PC-3 (cell line): ENCODE measurements around the gene IFI44L. TPM values are rescaled to one million over a fixed set of nuclear protein-coding genes. Genes with fewer than 3 reads are reported as not detected.
A peak's percentile ranks its signal among the peaks of the same experiment; 100 is the strongest.

Experiments used
- ATAC-seq: fragments of 200-7000 bp; cut with Tn5 transposase; 2 replicates; pipeline ENCODE4 v1.9.1; 2020; ENCODE audit warnings: mild to moderate bottlenecking, moderate library complexity
- BruUV-seq: library from RNA; stranded (reverse); fragments of 400-500 nt; replicated peaks from 2 replicates; lab custom pipeline; 2021; lab: Mats Ljungman, UMichigan
- CTCF ChIA-PET: fragments of 300-600 bp; sonication (Branson Sonifier 250); formaldehyde crosslinking; loops from one replicate; lab custom pipeline; 2022; ENCODE audit warnings: antibody characterized with exemption; lab: Charles Lee
- POLR2A ChIA-PET: fragments of 300-600 bp; sonication (Branson Sonifier 250); formaldehyde crosslinking; loops from one replicate; lab custom pipeline; 2022; ENCODE audit warnings: antibody characterized with exemption; ENCODE audit not compliant: unreplicated experiment; lab: Charles Lee
- DNase-seq: peaks from one replicate; pipeline ENCODE4 v3.0.0-alpha.2; 2015
- H2AFZ ChIP-seq: fragments of 300-600 bp; sonication (generic); 2 replicates; pipeline ENCODE4 v1.6.0; 2016; ENCODE audit warnings: antibody characterized with exemption, low read length
- H3F3A ChIP-seq: fragments of 300-600 bp; sonication (generic); one replicate; pipeline ENCODE4 v1.6.0; 2017; ENCODE audit warnings: antibody characterized with exemption, low read length, control low read depth, mild to moderate bottlenecking; ENCODE audit not compliant: unreplicated experiment
- H3K27ac ChIP-seq: fragments of 300-600 bp; sonication (generic); 2 replicates; pipeline ENCODE4 v1.5.1; 2016; ENCODE audit warnings: mild to moderate bottlenecking, low read length
- H3K27me3 ChIP-seq: fragments of 300-600 bp; sonication (generic); 2 replicates; pipeline ENCODE4 v1.6.1; 2016; ENCODE audit warnings: low read length, mixed read lengths
- H3K36me3 ChIP-seq: fragments of 300-600 bp; sonication (generic); 2 replicates; pipeline ENCODE4 v1.6.1; 2016; ENCODE audit warnings: low read depth, mixed run types, low read length, mixed read lengths
- H3K4me1 ChIP-seq: fragments of 300-600 bp; sonication (generic); 2 replicates; pipeline ENCODE4 v1.5.1; 2016; ENCODE audit warnings: low read length; ENCODE audit not compliant: insufficient read depth
- H3K4me2 ChIP-seq: fragments of 300-600 bp; sonication (generic); 2 replicates; pipeline ENCODE4 v1.6.0; 2016; ENCODE audit warnings: low read length
- H3K4me3 ChIP-seq: fragments of 300-600 bp; sonication (generic); 2 replicates; pipeline ENCODE4 v1.5.1; 2016; ENCODE audit warnings: mild to moderate bottlenecking, low read length, mixed read lengths
- H3K79me2 ChIP-seq: fragments of 300-600 bp; sonication (generic); 2 replicates; pipeline ENCODE4 v1.6.1; 2017; ENCODE audit warnings: low read length, mixed read lengths
- H3K9ac ChIP-seq: fragments of 300-600 bp; sonication (generic); 2 replicates; pipeline ENCODE4 v1.6.0; 2016; ENCODE audit warnings: mild to moderate bottlenecking, low read length
- H3K9me2 ChIP-seq: fragments of 300-600 bp; sonication (generic); replicated peaks from 2 replicates; pipeline ENCODE4 v1.6.1; 2016; ENCODE audit warnings: mixed run types, low read length, mixed read lengths
- H3K9me3 ChIP-seq: fragments of 300-600 bp; sonication (generic); 2 replicates; pipeline ENCODE4 v1.6.1; 2016; ENCODE audit warnings: low read length, mixed read lengths
- H4K20me1 ChIP-seq: fragments of 300-600 bp; sonication (generic); 2 replicates; pipeline ENCODE4 v1.6.1; 2016; ENCODE audit warnings: low read length, mixed read lengths
- CTCF ChIP-seq: fragments of 300-600 bp; sonication (generic); conservative IDR thresholded peaks from 2 replicates; pipeline ENCODE4 v1.5.1; 2017; ENCODE audit warnings: antibody characterized with exemption, low read depth, mild to moderate bottlenecking, low read length
- EZH2 ChIP-seq: fragments of 300-600 bp; sonication (generic); IDR thresholded peaks from one replicate; pipeline ENCODE4 v1.6.1; 2017; ENCODE audit warnings: antibody characterized with exemption, mild to moderate bottlenecking, low read length; ENCODE audit not compliant: unreplicated experiment
- EZH2phosphoT487 ChIP-seq: fragments of 300-600 bp; sonication (generic); IDR thresholded peaks from 2 replicates; pipeline ENCODE4 v1.6.1; 2018; ENCODE audit warnings: mild to moderate bottlenecking, antibody characterized with exemption, low read length, borderline replicate concordance
- intact Hi-C: fragments of 100-400 bp; cut with micrococcal nuclease; formaldehyde crosslinking; loops from 2 replicates; pipeline ENCODE4 v1.9.0; 2023
- total RNA-seq: library from RNA; depleted of rRNA; stranded (reverse); fragments of >200 nt; gene quantifications from 2 replicates; pipeline ENCODE4 v1.2.3, GENCODE V29; 2014

Gene IFI44L
- total RNA-seq, 1 experiment from 2014 or later, result 5.5 TPM

- ChIA-PET POLR2A (no interaction called here), CTCF (interaction anchor here (0.6 kb wide), 1 partner anchor 9 kb away, joined by 3 read pairs; no protein-coding TSS in a partner anchor)
- Histone ChIP-seq H4K20me1 (no peaks in the 10 kb centered on the region), H2AFZ (peak overlapping the region; percentile 20; the same call in 1 of the 2 replicates), H3K27ac (no peak overlapping the region), H3K4me1 (no peaks in the 10 kb centered on the region), H3K4me3 (no peak overlapping the region), H3F3A (no peaks in the 10 kb centered on the region), H3K27me3 (no peaks in the 10 kb centered on the region), H3K36me3 (no peaks in the 10 kb centered on the region), H3K79me2 (no peaks in the 10 kb centered on the region), H3K4me2 (no peak overlapping the region), H3K9ac (no peak overlapping the region), H3K9me2 (0 out of 2 replicates have a peak, but pooled peaks cover 2% of the 10 kb centered on the region), H3K9me3 (no peaks in the 10 kb centered on the region)
- intact Hi-C loops, result no loop called here
- BruUV-seq, result no TSS peak
- DNase-seq (no peak), ATAC-seq (no peak)
- TF ChIP-seq EZH2phosphoT487, result no peak
- no peak for TF ChIP-seq CTCF
These were observed 42.8 kb upstream of the IFI44L start for GRCh38 chr1:78577257-78578100.

GRCh38 chr1:78586572-78586971 lies 33.7 kb upstream of the IFI44L start:
- ChIA-PET CTCF (interaction anchor here (0.5 kb wide), 1 partner anchor 9 kb away, joined by 3 read pairs; no protein-coding TSS in a partner anchor), POLR2A (no interaction called here)
- Histone ChIP-seq H3K27me3 (no peaks in the 10 kb centered on the region), H3F3A (no peaks in the 10 kb centered on the region), H3K9ac (no peak overlapping the region), H3K9me3 (no peaks in the 10 kb centered on the region), H3K79me2 (no peaks in the 10 kb centered on the region), H2AFZ (no peak overlapping the region), H3K4me1 (no peaks in the 10 kb centered on the region), H3K9me2 (no peaks in the 10 kb centered on the region), H3K4me2 (no peak overlapping the region), H3K27ac (no peak overlapping the region), H3K36me3 (no peaks in the 10 kb centered on the region), H3K4me3 (no peak overlapping the region), H4K20me1 (no peaks in the 10 kb centered on the region)
- intact Hi-C loops, result no loop called here
- TF ChIP-seq CTCF (no peak), EZH2 (no peak), EZH2phosphoT487 (no peak)
- peak; percentile 4 for DNase-seq
- ATAC-seq, result no peak
- no TSS peak for BruUV-seq

GRCh38 chr1:78587211-78587610 lies 33.0 kb upstream of the IFI44L start:
- BruUV-seq, result no TSS peak
- DNase-seq (no peak), ATAC-seq (no peak)
- POLR2A ChIA-PET, result no interaction called here
- H3K9me2 ChIP-seq, result no peaks in the 10 kb centered on the region
- intact Hi-C loops, result no loop called here
- H2AFZ ChIP-seq, result no peak overlapping the region
- CTCF ChIA-PET, result no interaction called here
- no peak overlapping the region for H3K27ac ChIP-seq
- no peaks in the 10 kb centered on the region for H3K36me3 ChIP-seq
- H3K9me3 ChIP-seq, result no peaks in the 10 kb centered on the region
- H3K79me2 ChIP-seq, result no peaks in the 10 kb centered on the region
- H4K20me1 ChIP-seq, result no peaks in the 10 kb centered on the region
- no peak overlapping the region for H3K4me2 ChIP-seq
- H3K4me3 ChIP-seq, result no peak overlapping the region
- TF ChIP-seq EZH2phosphoT487 (no peak), EZH2 (no peak), CTCF (no peak)
- H3K27me3 ChIP-seq, result no peaks in the 10 kb centered on the region
- no peaks in the 10 kb centered on the region for H3F3A ChIP-seq
- H3K9ac ChIP-seq, result no peak overlapping the region
- no peaks in the 10 kb centered on the region for H3K4me1 ChIP-seq
